Testis (tissue), 2 donors: Measurements from ENCODE around the gene CEP250.

Source experiments
- POLR2A ChIP-seq: fragments of 450-650 bp; IDR thresholded peaks from one replicate; pipeline ENCODE4 v1.6.1; 2017; ENCODE audit warnings: antibody characterized with exemption, mild to moderate bottlenecking, moderate library complexity
- TF ChIP-seq, protein P1 (sequence below), 3 experiments: fragments of 450-650 bp in 2 of 3; fragments of 200-600 bp in 1 of 3; sonication (generic) in 1 of 3; IDR thresholded peaks; one replicate each; pipeline ENCODE4 v1.5.1; 2016 to 2019; ENCODE audit warnings: antibody characterized with exemption in 3 of 3, mild to moderate bottlenecking in 2 of 3, moderate library complexity in 1 of 3

DNA sequence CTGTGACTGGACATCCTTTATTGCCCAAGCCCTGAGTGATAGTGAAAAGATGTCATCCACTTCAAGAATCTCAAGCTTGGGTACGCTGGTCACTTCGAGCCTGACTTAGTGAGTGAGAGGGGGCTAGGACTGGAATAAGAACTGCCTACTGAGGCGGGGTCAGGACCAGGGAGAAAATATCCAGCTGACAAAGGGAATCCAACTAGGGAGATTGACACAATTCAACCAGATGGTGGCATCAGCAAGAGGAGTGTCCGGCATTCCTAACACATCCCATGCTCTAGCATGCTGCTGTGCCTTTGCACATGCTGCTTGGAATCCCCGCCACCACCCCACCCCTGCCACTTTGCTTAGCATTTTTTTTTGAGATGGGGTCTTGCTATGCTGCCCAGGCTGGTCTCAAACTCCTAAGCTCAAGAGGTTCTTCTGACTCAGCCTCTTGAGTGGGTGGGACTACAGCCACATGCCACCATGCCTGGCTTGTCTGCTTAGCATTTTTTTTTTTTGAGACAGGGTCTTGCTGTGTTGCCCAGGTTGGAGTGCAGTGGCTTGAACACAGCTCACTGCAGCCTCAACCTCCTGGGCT is 6.5 kb upstream of the CEP250 start:
- TF ChIP-seq POLR2A = no peak
- TF ChIP-seq, protein P1, sequence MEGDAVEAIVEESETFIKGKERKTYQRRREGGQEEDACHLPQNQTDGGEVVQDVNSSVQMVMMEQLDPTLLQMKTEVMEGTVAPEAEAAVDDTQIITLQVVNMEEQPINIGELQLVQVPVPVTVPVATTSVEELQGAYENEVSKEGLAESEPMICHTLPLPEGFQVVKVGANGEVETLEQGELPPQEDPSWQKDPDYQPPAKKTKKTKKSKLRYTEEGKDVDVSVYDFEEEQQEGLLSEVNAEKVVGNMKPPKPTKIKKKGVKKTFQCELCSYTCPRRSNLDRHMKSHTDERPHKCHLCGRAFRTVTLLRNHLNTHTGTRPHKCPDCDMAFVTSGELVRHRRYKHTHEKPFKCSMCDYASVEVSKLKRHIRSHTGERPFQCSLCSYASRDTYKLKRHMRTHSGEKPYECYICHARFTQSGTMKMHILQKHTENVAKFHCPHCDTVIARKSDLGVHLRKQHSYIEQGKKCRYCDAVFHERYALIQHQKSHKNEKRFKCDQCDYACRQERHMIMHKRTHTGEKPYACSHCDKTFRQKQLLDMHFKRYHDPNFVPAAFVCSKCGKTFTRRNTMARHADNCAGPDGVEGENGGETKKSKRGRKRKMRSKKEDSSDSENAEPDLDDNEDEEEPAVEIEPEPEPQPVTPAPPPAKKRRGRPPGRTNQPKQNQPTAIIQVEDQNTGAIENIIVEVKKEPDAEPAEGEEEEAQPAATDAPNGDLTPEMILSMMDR (IDR thresholded peaks at IDR 0.05) = no peak
